Superior temporal gyrus (tissue), 1 donor: ENCODE results near the gene TSGA10IP.
"Not testable (repeated sequence)": the region's sequence is repeated elsewhere in the genome, so short reads cannot be mapped to it uniquely, and the experiment has no call there.

ENCODE experiments used
- DNase-seq: peaks from one replicate; pipeline ENCODE4 v3.0.0-alpha.2; 2016; ENCODE audit errors: extremely low spot score

TSGA10IP gene

GRCh38 chr11:65946655-65947054, 1.4 kb downstream of the TSGA10IP start:
- DNase-seq, result no peak

- no peak for DNase-seq
Observed at GRCh38 chr11:65947133-65947532, 1.9 kb downstream of the TSGA10IP start.

GRCh38 chr11:65947603-65948125, 2.4 kb downstream of the TSGA10IP start:
- DNase-seq, result no peak

GRCh38 chr11:65950711-65951110, 5.4 kb downstream of the TSGA10IP start:
- DNase-seq, result not testable (repeated sequence)

GRCh38 chr11:65951641-65952040, 6.4 kb downstream of the TSGA10IP start:
- not testable (repeated sequence) for DNase-seq

- no peak for DNase-seq
Observed at GRCh38 chr11:65952052-65952521, 6.8 kb downstream of the TSGA10IP start.

- no peak for DNase-seq
Observed at GRCh38 chr11:65953471-65953870, 8.2 kb downstream of the TSGA10IP start.

GRCh38 chr11:65954771-65955170, 9.5 kb downstream of the TSGA10IP start:
- DNase-seq, result no peak

- DNase-seq, result no peak
Observed at GRCh38 chr11:65958291-65958690, 13.0 kb downstream of the TSGA10IP start.

- DNase-seq, result no peak
Observed at GRCh38 chr11:65958774-65959420, 13.6 kb downstream of the TSGA10IP start.

- no peak for DNase-seq
Observed at GRCh38 chr11:65960824-65961266, 15.6 kb downstream of the TSGA10IP start.

GRCh38 chr11:65961267-65962140, 16.2 kb downstream of the TSGA10IP start, which contains the start of gene SART1:
Gene SART1 (plus strand): TSS chr11:65961734. CDS start chr11:65961781, 47 bp downstream.
- peak; percentile 99 for DNase-seq

- no peak for DNase-seq
Observed at GRCh38 chr11:65962141-65962564, 16.9 kb downstream of the TSGA10IP start.

GRCh38 chr11:65964906-65965305, 19.6 kb downstream of the TSGA10IP start:
- DNase-seq, result no peak

- no peak for DNase-seq
Observed at GRCh38 chr11:65965986-65966762, 20.9 kb downstream of the TSGA10IP start.

GRCh38 chr11:65967329-65967934, 22.2 kb downstream of the TSGA10IP start:
- no peak for DNase-seq

GRCh38 chr11:65968600-65969482, 23.6 kb downstream of the TSGA10IP start:
- DNase-seq, result no peak

GRCh38 chr11:65972116-65972515, 26.8 kb downstream of the TSGA10IP start:
- no peak for DNase-seq

GRCh38 chr11:65973439-65974110, 28.3 kb downstream of the TSGA10IP start:
- no peak for DNase-seq

GRCh38 chr11:65975771-65976170, 30.5 kb downstream of the TSGA10IP start:
- DNase-seq, result no peak
